ENCODE data around the gene NFATC2.

NFATC2 gene

DNA sequence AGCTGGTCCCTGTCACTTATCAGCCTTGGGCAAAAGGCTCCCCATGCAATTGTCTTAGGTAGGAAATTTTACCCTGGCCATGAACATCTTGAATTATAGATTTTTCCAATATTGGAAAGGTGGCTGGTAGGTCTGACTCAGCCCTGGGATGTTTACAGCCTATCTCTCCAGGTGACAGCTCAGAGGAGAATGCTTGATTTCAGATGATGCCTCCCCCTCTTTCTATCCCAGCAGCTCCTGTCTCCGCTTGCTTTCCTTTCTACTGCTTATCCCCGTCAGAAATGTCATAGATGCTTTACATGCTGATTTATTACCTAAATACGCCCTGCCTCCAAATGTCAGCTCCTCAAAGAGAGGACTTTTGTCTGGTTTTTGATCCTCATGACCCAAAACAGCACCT is 109.6 kb downstream of the NFATC2 start:
- no peak overlapping the region for H3K4me3 ChIP-seq
- no peak overlapping the region for H3K9ac ChIP-seq
- no peaks in the 10 kb centered on the region for H3K27me3 ChIP-seq
- H3K4me2 ChIP-seq = peak overlapping the region; percentile 70
- H3K9me3 ChIP-seq = no peaks in the 10 kb centered on the region
- peaks cover 16% of the 10 kb centered on the region for H4K20me1 ChIP-seq
- peaks cover 49% of the 10 kb centered on the region for H3K36me3 ChIP-seq
- no peak for TF ChIP-seq Cebpa-rat (IDR thresholded peaks at IDR 0.05)
- H3K27ac ChIP-seq = peak overlapping the region; percentile 78
- H3K4me1 ChIP-seq = peaks cover 72% of the 10 kb centered on the region

DNA sequence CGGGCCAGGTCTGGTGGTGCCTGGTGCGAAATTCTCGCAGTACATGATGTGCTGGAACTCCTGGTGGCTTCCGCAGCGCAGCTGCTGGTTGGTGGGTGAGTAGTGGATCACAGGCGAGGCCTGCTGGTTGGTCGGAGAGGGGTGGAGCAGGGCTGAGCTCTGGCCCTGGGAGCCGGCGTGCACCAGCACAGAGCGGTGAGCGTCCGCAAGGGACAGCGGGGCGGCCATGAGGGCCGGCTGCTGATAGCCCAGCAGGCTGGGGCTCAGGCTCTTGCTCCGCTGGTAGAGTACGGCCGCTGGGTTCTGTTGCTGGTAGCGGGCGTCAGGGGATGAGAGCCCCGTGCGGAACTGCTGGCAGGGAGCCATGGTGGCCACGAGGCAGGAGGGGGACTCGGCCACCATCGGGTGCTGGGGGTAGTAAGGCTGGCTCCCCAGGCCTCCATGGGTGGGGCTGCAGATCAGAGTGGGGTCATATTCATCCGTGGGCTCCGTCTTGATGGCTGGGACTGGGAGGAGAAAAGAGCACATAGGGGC is 110.2 kb downstream of the NFATC2 start:
- Histone ChIP-seq H3K4me3 (no peak overlapping the region), H3K27me3 (no peaks in the 10 kb centered on the region), H4K20me1 (peaks cover 20% of the 10 kb centered on the region), H3K27ac (peak overlapping the region; percentile 78), H3K36me3 (peaks cover 46% of the 10 kb centered on the region), H3K9ac (peak overlapping the region; percentile 49; the same call in 1 of the 2 replicates), H3K4me2 (peak overlapping the region; percentile 70), H3K4me1 (peaks cover 77% of the 10 kb centered on the region), H3K9me3 (no peaks in the 10 kb centered on the region)
- no peak for TF ChIP-seq Cebpa-rat (IDR thresholded peaks at IDR 0.05)

DNA sequence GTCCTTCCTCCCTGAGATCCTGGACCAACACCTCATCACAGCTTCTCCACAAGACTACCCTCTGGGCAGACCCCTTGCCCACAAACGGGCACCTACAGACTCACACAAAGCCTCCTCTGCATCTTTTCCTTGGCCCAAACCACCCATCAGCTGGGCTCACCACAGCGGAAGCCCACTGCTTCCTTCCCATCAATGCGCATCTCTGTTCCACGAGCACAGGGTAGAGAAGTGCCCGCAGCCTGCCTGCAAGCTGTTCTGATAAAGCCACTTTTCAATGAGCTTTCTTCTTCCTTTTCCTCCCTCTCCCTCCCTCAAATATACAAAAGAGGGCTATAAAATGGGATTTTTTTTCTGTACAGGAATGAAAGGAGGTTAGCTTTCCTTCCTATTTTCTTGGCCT is 111.2 kb downstream of the NFATC2 start:
- no peaks in the 10 kb centered on the region for H3K9me3 ChIP-seq
- H4K20me1 ChIP-seq = peaks cover 22% of the 10 kb centered on the region
- H3K27ac ChIP-seq = peak overlapping the region; percentile 78
- peaks cover 87% of the 10 kb centered on the region for H3K4me1 ChIP-seq
- H3K4me3 ChIP-seq = peak overlapping the region; percentile 5; the same call in 1 of the 2 replicates
- TF ChIP-seq Cebpa-rat (IDR thresholded peaks at IDR 0.05) = no peak
- H3K4me2 ChIP-seq = peak overlapping the region; percentile 70
- no peak overlapping the region for H3K9ac ChIP-seq
- peaks cover 46% of the 10 kb centered on the region for H3K36me3 ChIP-seq
- no peaks in the 10 kb centered on the region for H3K27me3 ChIP-seq

DNA sequence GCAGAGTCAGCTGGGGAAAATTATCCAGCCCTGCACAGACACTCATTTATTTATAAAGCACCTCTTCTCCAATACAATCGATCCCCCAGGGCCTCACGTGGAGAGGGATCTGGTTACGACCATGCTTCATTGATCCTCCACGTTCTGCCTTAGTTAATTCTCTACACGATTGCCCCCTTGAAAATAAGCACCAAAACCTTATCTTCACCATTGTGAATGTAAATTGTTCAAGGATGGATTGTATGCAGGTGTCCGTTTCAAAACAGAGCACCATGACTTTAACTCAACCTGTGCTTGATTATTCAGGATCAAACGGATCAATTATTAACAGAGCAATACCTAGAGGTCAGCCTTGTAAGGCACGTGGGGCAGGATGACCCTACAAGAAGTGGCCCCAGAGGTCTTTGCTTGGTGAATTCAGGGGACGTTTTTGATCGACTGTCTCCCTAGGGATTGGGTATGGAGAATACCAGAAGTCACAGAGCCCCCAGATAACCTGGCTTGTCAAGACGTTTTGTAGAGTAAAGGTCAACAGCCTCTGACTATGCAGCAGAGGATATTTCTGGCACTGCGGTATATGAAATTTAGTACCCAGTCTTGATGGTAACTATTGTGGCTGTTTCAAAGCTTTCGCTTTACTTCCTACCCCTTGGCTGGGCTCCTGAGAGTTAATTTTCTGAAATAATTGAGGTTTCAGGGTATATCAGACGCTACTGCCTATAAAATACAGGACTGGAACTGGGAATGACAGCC is 112.1 kb downstream of the NFATC2 start:
- Histone ChIP-seq H3K27me3 (no peaks in the 10 kb centered on the region), H3K9me3 (no peaks in the 10 kb centered on the region), H3K27ac (peak overlapping the region; percentile 44; the same call in 1 of the 2 replicates), H4K20me1 (peaks cover 22% of the 10 kb centered on the region), H3K4me1 (peaks cover 97% of the 10 kb centered on the region), H3K9ac (no peak overlapping the region), H3K4me3 (no peak overlapping the region), H3K36me3 (peaks cover 45% of the 10 kb centered on the region), H3K4me2 (peak overlapping the region; percentile 70)
- no peak for TF ChIP-seq Cebpa-rat (IDR thresholded peaks at IDR 0.05)

DNA sequence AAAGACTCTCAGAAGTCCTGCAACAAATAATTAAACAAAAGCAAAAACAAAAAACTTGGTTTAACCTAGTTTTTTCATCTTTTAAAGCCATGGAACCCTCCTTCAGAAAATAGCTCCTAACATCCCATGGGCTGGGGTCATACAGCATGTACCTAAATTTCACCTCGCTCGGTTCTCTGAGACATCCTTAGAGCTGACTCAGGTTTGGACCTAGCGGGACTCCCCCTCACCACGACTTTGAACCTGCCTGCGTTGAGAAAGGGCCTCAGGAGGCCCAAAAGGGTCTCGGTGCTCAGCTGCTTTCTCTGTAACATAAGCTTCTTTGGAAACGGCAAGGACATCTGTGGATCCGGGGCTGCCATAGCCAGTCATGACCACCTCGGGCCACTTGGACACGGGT is 112.8 kb downstream of the NFATC2 start:
- peaks cover 100% of the 10 kb centered on the region for H3K4me1 ChIP-seq
- H3K27me3 ChIP-seq = no peaks in the 10 kb centered on the region
- H3K9me3 ChIP-seq = no peaks in the 10 kb centered on the region
- TF ChIP-seq Cebpa-rat (IDR thresholded peaks at IDR 0.05) = no peak
- peak overlapping the region; percentile 44; the same call in 1 of the 2 replicates for H3K27ac ChIP-seq
- H3K36me3 ChIP-seq = peaks cover 42% of the 10 kb centered on the region
- no peak overlapping the region for H3K4me3 ChIP-seq
- H3K9ac ChIP-seq = no peak overlapping the region
- peak overlapping the region; percentile 70 for H3K4me2 ChIP-seq
- H4K20me1 ChIP-seq = peaks cover 22% of the 10 kb centered on the region

DNA sequence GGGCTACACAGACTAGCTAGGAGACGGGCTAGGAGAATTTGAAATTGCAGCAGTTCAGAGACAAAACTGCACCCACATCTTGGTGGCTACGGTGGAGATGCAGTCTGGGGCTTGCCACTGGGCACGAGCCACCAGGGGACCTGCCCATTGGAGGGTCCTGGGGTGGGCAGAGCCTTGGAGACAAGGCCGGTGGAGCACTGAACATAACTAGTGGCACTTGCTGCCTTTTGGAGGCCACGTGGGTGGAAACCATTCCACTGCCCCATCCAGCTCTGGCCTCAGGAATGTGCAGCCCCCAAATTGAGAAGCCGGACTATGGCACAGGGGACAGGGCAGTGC is 113.4 kb downstream of the NFATC2 start:
- Histone ChIP-seq H3K27ac (peak overlapping the region; percentile 42; the same call in 1 of the 2 replicates), H3K4me1 (peaks cover 94% of the 10 kb centered on the region), H4K20me1 (peaks cover 22% of the 10 kb centered on the region), H3K27me3 (no peaks in the 10 kb centered on the region), H3K4me2 (peak overlapping the region; percentile 70), H3K4me3 (no peak overlapping the region), H3K9ac (no peak overlapping the region), H3K9me3 (no peaks in the 10 kb centered on the region), H3K36me3 (peaks cover 39% of the 10 kb centered on the region)
- TF ChIP-seq Cebpa-rat (IDR thresholded peaks at IDR 0.05) = no peak

DNA sequence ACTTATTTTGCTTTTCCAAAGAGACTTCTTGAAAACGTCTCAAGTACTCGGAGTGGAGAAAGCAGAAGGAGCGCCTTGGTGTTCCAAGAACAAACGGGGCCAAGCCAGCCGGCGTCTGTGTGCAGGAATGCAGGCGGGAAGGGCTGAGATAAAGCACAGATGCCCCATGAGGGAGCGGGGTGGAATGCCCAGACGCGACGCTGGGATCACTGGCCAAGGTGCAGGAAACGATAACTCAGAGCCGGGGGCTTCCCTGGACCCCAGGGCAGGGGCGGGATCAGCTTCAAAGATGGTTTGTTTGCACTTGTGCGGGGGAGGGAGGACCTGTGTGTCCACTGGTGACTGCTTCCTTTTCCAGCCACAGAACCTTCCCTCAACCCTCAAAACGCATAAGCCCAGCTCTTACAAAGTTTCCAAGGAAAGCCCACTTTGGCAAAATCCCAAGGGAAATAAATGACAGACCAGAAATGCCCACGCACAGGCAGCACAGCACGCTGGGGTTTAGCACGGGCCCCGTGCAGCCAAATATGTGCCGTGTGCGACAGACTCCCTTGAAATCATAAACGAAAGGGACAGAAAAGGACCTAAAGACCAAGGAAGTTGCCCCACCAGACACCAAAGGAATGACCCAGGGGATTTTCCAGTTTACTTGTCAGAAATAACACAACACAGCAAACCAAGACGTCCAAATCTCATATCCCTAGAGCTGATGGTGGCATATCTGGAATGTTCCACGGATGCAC is 113.9 kb downstream of the NFATC2 start:
- no peak overlapping the region for H3K9ac ChIP-seq
- peaks cover 93% of the 10 kb centered on the region for H3K4me1 ChIP-seq
- peaks cover 41% of the 10 kb centered on the region for H3K36me3 ChIP-seq
- no peaks in the 10 kb centered on the region for H3K9me3 ChIP-seq
- H3K27ac ChIP-seq = peak overlapping the region; percentile 42; the same call in 1 of the 2 replicates
- H3K4me3 ChIP-seq = no peak overlapping the region
- H3K27me3 ChIP-seq = no peaks in the 10 kb centered on the region
- peak overlapping the region; percentile 70 for H3K4me2 ChIP-seq
- TF ChIP-seq Cebpa-rat (IDR thresholded peaks at IDR 0.05) = no peak
- peaks cover 22% of the 10 kb centered on the region for H4K20me1 ChIP-seq

DNA sequence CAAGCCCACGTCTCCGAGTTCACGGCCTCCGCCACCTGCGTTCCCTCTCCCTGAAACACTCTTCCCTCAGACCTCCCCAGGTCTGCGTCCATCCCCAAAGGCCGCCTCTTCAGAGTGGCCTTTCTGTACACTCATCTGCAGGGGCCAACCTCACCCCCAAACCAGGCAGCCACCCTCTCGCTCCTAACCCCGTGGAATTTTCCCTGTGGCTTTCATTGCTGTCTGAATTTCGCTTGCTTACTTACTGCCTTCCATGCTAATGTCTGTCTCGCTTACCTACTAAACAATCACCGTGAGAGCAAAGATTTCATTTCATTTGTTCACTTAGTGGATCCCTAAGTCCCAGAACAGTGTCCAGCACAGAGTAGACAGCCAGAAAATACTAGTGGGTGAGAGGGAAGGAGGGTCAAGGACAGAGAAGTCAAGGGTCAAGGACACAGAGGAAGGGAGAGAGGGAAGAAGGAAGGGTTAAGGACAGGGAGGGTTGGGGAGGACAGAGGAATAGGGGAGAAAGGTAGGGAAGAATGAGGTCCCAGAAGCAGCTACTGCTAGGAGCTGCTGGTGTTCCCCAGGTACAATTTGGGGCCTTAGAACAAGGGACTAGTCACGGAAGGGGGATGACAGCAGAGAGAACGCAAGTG is 114.7 kb downstream of the NFATC2 start:
- 0 out of 2 replicates have a peak overlapping the region, but pooled peaks have one; percentile 2 for H3K27ac ChIP-seq
- peaks cover 43% of the 10 kb centered on the region for H3K36me3 ChIP-seq
- H4K20me1 ChIP-seq = peaks cover 22% of the 10 kb centered on the region
- no peaks in the 10 kb centered on the region for H3K9me3 ChIP-seq
- peak overlapping the region; percentile 70 for H3K4me2 ChIP-seq
- H3K27me3 ChIP-seq = no peaks in the 10 kb centered on the region
- no peak for TF ChIP-seq Cebpa-rat (IDR thresholded peaks at IDR 0.05)
- H3K4me1 ChIP-seq = peaks cover 87% of the 10 kb centered on the region
- no peak overlapping the region for H3K4me3 ChIP-seq
- H3K9ac ChIP-seq = no peak overlapping the region

DNA sequence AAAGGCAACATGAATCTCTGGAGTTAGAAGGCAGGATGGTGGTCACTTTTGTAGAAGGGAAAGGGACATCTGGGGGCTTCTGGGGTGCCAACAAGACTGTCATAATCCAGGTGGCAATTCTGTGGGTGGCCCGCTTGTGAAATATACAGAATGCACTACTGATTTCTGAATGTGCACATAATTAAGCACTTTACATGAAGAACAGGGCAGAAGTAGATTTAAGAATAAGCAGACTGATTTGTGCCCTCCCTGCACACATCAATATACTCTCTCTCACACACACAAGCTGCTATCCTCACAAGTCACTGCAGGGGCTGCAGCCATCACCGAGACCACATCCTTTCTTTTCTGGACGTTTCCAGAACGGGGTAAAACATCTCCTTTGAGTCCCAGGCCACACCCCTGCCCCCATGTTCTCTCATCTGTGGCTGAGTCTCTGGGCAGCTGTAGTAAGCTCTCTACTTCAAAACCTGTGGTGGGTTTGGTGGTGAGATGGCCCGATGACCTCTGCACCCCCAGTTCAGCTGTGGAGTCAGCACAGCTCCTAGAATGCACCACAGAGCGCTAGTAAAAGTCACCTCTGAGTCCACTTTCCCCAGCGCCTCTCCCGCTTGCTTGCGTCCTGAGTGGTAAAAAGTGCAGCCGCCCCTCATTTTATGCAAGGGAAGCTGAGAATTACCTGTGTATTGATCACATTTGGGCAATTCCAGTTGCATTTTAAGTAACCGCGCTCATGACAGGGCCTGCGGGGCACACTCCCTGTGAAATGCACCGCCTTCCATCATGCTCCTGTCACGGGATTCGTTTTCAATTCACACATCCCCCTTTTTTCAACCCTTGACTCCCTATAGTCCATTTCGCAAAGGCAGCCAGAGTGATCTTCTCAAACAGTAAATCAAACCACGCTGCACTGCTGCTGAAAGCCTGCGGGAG is 115.5 kb downstream of the NFATC2 start:
- Histone ChIP-seq H3K4me3 (no peak overlapping the region), H4K20me1 (peaks cover 22% of the 10 kb centered on the region), H3K4me1 (peaks cover 79% of the 10 kb centered on the region), H3K27me3 (no peaks in the 10 kb centered on the region), H3K4me2 (peak overlapping the region; percentile 70), H3K9me3 (no peaks in the 10 kb centered on the region), H3K9ac (no peak overlapping the region), H3K36me3 (peaks cover 38% of the 10 kb centered on the region), H3K27ac (0 out of 2 replicates have a peak overlapping the region, but pooled peaks have one; percentile 2)
- no peak for TF ChIP-seq Cebpa-rat (IDR thresholded peaks at IDR 0.05)

Data from BLaER1 (cell line).